Skeletal muscle cell (primary cell): ENCODE results near the gene CLASP1.
"Not testable (repeated sequence)": the region's sequence is repeated elsewhere in the genome, so short reads cannot be mapped to it uniquely, and the experiment has no call there.

Experiments used
- DNase-seq: peaks from one replicate; pipeline ENCODE4 v3.0.0-alpha.2; 2010; ENCODE audit warnings: low read depth
- H3K4me3 ChIP-seq: 2 replicates; pipeline ENCODE4 v1.5.1; 2011; ENCODE audit warnings: low read depth, mild to moderate bottlenecking, control low read depth, low read length, moderate library complexity

Gene CLASP1

DNA sequence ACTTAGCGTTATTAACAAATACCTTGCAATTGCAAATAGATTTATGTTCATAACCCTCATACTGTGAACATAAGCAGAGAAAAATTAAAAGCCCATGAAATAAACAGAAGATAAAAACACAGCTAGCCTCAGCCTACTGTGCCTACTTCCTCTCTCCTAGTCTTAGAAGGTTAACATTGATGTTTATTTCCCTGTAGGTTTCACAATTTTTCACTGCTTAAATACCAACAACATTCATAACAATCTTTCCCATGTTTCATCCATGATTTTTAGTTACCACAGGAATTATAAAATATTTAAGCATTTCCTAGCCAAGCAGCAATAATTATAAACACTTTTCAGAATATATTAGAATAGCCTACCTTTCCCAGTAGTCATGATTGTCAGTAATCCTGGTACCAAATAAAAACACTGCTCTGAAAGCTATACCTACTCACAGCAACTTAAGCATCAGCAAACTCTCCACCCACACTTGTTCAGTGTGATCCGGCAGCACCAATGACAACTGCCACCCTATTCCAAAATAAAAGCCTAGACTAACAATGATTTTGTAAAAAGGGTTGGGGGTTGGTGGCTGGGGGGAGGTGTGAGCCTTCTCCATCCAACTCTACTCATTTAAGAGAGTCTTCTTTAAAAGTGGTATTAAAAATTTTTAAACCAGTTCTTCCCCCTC is 159.2 kb downstream of the CLASP1 start:
- peak overlapping the region; percentile 30 for H3K4me3 ChIP-seq
- no peak for DNase-seq

DNA sequence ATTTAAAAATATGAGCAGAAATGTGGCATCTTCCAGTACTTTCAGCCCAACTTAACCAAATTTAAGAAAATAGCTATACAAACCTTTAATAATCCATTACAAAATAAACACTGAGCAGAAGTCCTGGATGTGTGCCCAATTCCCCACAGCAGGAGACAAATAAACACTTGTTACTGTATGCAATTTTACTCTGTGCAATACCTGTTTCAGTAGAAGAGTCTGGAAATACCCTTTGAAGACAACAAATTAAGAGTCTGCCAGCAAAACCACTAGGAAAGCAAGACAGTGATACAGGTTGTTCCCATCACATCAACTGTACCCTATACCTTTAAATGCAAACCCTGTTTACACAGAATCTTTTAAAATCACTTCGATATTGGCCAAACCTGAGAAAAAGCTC is 160.0 kb downstream of the CLASP1 start:
- H3K4me3 ChIP-seq, result peak overlapping the region; percentile 30
- no peak for DNase-seq

DNA sequence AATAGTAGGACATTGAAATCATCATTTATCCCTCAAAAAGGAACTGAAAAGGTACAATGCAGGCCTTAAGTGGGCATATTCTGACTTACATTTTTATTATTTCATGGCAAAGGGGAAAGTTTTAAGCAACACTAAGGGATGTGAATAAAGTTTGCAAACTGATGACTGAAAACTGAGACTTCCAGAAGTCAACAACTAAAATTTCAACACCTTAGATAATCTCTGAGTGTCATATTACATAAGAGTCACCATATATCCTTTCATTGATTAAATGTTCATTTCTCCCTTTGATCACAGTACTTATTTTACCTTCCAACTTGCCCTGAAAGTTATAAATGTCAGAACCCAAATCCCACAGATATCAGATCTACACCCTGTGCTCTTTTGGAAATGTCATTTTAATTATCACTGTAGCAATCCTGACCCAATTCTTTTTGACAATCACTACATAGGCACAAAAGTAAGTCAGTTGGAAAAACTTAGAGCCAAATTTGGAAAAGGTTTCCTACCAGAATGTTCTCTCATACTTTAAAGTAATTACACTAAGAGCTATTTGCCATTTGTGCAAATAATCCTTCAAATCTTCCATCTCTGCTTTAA is 163.0 kb downstream of the CLASP1 start:
- no peak for DNase-seq
- no peak overlapping the region for H3K4me3 ChIP-seq

DNA sequence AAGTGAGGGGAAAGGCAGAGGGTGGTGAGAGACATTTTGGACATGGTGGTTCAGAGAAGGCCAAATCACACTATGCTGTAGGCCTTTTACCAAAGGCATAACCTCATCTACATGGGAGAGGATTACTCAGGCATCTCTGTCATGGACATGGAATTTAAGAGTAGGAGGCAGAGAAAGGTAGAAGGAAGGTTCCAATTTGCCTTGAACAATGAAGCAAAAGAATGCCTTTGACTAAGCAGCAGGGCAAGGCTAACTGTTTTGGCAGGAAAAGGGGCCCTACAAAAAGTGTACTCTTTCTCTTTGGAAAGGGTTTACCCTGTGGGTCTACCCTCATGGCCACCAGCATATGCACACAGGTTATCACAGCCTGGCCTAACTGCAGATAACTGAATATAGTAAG is 164.2 kb downstream of the CLASP1 start:
- H3K4me3 ChIP-seq, result no peak overlapping the region
- peak; percentile 47 for DNase-seq

DNA sequence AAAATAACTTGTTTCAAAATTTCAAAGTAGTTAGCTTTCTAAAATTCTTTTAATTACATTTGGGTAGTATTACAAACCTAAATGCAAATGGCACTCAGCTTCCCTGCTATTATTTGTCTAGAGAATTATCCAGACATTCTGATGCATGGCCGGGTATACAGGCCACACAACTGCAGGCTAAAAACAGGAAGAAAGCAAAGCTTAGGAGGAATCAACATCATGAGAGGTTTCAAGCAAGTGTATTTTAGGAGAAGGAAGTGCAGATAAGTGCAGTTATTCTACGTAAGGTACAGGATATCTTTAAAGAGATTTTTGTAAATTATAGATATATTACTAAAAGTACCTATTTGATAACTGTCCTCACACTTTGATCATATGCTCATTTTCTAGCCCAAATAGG is 165.4 kb downstream of the CLASP1 start:
- DNase-seq, result no peak
- no peak overlapping the region for H3K4me3 ChIP-seq

DNA sequence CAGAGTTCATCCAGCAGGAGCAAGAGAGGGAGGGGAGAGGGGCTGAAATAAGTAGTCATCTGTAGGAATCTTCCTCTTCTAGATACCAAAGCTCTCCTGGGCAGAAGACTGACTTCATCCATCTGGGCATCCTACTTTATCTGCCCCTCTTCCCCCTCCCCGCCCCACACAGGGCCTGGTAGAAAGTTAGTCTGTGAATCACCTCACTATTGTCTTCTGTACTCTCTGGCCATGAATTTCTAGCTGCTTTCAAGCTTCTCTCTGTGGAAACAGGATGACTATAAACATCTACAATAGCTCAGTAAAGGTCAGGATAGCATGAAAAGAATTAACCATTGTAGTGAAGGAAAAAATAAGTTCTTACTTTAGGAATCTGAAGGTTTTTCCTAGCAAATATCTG is 166.2 kb downstream of the CLASP1 start:
- peak; percentile 33 for DNase-seq
- no peak overlapping the region for H3K4me3 ChIP-seq

DNA sequence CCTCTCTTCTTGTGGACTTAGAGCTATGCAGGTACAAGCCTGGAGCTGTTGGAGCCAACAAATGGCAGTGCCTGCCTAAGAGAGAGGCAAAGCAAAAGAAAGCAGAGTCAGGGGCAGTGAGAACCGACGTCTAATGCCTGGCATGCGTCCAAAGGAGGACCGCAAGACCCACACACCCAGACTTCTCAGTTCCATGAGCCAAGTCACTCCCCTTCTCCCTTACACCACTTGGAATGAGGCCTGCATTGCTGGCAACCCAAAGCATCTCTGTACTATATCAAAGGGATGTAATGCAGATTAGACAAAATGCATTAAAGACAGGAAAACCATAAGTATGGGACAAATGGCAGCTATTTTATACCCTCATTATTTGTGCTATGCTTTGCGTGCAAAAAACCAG is 168.4 kb downstream of the CLASP1 start:
- H3K4me3 ChIP-seq, result no peak overlapping the region
- peak; percentile 96 for DNase-seq

DNA sequence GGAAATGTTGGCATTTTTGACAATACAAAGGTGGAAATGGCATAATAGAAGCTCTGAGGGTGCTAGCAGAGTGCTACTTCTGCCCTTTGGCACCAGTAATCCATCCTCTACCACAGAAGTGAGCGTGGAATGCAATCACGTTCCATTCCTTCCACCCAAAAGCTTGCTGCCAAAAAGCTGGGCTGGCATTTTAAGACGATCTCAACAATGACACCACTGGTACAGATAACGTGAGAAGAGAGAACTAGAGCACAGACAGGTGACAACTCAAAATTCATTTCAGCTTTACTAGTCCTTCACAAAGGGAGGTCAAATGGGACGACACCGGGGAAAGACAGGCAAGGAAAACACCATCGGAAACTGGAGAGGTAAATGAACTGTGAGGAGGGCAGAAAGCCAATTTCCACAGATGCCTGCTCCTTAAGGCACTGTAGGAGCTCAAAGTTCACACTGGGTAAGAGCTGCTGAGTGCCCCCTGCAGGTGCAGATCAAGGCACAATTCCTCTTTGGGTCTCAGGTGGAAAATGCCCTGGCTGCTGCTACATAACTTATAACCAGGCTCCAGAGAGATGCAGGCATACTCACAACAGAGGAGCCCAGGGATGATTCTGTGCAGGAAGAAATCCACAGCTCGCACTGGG is 169.3 kb downstream of the CLASP1 start:
- no peak for DNase-seq
- H3K4me3 ChIP-seq, result no peak overlapping the region

DNA sequence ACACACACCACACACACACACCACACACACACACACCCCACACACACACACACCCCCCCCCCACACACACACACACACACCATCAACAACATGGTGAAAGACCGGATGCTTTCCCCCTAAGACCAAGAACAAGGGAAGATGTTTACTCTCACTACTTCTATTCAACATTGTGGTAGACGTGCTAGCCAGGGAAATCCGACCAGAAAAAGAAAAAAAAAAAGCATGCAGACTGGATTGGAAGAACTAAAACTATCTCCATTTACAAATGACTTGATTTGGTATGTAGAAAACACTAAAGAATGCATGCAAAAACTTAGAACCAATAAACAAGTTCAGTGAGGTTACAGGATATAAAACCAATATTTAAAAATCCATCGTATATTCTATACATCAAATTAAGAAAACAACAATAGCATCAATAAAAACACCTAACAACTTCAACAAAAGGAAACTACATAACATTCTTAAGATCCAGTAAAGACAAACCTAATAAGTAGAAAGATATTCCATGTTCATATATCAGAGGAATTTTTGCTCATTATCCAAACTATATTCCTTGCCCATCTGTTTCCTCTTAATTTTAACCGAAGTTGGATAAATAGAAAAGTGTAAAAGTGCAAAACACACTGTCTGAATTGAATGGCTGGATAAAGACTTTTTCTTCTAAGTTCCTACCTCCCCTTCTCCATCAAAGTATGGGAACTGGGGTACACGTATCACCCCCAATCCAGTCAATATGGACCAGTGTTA is 170.1 kb downstream of the CLASP1 start:
- no peak overlapping the region for H3K4me3 ChIP-seq
- DNase-seq, result no peak

DNA sequence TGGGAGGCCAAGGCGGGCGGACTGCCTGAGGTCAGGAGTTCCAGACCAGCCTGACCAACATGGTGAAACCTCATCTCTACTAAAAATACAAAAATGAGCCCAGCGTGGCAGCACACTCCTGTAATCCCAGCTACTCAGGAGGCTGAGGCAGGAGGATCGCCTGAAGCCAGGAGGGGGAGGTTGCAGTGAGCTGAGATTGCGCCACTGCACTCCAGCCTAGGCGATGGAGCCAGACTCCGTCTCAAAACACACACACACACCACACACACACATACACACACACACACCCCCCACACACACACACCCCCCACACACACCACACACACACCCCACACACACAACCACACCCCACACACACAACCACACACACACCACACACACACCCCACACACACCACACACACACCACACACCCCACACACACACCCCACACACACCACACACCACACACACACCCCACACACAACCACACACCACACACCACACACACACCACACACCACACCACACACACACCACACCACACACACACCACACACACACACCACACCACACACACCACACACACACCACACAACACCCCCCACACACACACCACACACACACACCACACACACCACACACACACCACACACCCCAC is 170.8 kb downstream of the CLASP1 start:
- not testable (repeated sequence) for DNase-seq, H3K4me3 ChIP-seq

DNA sequence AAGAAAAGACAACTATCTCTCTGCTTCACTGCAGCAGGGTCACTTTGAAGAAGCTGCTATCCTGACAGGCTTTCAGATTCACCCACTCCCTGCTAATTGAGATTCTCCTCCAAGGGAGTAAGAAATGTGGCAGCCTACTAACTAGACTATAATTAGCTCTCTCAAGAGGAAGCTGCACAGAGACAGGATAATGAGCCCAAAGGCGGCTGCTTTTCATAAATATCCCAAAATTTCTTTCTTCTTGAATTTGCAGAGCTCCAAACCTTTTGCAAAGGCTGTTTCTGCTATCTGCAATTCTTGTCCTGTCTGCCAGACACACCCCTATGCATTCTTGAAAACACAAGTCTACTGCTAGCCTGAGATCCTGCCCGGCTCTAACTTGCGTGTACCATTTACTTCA is 172.6 kb downstream of the CLASP1 start:
- no peak for DNase-seq
- no peak overlapping the region for H3K4me3 ChIP-seq

DNA sequence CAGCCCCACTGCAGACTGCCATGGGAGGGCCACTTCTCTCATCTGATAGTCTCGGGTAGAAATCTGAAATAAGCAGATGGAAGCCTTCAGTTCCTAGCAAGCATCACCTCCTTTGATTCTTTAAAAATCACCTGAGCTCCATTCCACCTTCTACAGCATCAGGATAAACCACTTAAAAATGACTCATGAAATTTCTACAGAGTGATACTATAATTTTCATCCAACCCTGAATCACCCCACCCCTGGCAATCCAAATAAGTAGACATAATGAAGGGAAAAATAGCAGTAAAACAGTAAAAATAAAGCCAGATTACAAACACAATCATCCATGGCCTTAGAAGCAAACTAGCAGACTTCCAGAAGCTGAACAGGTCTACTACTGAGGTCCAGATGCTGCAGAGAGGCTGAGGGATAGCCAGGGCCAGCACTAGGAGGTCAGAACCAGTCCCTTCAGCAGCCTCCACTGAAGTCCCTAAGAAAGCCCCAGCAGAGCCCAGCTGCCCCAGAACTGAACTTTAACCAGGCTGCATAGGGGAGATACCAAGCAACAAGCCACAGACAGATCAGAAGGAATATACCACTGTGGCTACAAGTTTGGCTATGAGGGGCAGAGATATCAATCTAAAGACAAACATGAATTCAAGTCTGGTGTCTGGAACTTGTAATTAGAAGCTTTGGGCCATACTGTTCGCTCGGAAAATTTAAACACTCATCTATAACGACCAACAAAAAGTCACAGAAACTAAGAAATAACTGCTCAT is 173.3 kb downstream of the CLASP1 start:
- H3K4me3 ChIP-seq, result no peak overlapping the region
- DNase-seq, result no peak

DNA sequence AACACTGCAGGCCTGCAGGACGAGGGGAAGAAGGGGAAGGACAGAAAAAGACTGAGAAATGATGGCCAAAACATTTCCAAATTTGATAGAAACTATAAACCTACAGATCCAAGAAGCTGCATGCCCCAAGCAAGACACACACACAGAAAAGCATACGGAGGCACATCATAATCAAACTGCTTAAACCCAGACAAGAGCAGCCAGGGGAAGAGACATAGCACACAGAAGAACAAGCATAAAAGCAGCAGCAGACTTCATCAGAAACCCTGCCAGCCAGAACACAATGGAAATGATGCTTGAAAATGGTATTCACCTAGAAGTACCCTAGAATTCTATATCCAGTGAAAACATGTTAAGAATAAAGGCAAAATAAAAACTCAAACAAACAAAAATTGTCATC is 175.8 kb downstream of the CLASP1 start:
- H3K4me3 ChIP-seq, result no peak overlapping the region
- no peak for DNase-seq

DNA sequence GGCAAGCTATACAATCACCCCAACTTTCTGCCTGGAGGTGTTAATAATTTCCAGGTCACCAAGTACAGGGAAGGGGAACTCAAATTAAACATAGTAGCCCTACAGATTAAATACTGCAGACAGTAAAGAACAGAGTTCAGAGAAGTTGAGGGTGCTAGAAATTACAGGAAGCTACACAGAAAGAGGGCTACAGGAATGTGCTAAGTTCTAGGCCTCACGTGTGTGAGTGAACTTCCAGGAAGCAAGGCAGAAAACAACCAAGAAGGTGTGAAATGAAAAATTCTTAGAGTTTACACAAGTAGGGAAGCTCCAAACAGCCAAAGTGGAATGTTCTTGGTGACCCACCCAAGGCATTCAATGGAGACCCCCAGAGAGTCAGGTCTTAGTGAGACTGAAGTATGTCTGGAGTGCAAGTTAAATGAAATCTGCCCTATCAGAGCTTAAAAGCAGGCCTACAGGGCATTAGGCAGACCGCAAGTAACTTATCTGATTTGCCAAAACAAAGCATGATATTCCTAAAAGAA is 176.7 kb downstream of the CLASP1 start:
- no peak for DNase-seq
- H3K4me3 ChIP-seq, result no peak overlapping the region

DNA sequence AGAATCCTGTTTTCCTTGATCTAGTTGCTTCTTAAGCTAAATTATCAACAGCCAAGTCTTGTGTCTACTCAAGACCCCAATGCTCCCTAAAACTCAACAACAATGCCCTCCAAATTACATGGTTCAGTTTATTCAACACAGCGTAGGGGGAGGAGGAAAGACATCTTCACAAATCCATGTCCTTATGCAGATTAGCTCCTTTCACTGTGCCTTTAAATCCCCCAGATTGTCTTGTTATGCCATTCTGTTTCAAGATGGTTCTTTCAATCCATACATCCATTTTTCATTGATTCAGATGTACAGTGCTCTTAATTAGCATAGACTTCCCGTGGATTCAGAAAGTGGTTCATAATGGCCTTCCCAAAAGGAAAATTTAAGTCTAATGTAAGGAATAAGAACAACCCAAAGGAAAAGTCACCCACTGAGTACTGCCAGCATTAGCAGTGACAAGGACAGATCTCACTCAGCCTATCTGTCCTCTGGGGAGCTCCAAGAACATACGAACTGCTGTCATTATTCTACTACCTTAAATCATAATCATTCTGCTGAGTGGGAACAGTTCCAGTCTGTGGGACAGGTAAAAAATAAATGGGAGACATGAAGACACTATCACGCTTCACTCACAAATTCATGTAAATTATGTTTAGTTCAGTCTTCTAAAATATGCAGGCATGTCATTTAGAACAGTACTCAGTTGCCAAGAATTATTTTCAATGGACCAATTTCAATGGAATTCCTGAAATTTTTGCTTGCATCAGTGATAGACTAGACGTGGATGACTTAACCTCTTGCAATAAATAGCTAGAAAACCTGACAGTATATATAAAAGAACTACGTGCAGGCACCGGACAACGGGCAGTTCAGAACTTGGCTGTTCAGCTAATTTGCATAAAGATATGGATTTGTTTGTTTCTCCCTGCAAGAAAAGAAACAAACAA is 177.5 kb downstream of the CLASP1 start:
- peak; percentile 26 for DNase-seq
- H3K4me3 ChIP-seq, result no peak overlapping the region

DNA sequence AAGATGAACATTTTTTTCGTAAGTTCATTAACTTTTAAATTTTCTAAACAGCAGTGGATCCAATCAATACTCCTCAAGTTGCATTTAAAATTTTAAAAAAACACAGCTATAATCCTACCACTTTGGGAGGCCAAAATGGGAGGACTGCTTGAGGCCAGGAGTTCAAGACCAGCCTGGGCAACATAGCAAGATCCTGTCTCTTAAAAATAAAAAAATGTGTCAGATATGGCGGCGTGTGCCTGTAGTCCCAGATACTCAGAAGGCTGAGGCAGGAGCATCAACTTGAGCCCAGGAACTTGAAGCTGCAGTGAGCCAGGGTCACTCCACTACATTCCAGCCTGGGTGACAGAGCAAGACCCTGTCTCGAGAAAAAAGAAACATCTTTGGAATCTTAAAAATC is 178.3 kb downstream of the CLASP1 start:
- no peak overlapping the region for H3K4me3 ChIP-seq
- DNase-seq, result no peak

DNA sequence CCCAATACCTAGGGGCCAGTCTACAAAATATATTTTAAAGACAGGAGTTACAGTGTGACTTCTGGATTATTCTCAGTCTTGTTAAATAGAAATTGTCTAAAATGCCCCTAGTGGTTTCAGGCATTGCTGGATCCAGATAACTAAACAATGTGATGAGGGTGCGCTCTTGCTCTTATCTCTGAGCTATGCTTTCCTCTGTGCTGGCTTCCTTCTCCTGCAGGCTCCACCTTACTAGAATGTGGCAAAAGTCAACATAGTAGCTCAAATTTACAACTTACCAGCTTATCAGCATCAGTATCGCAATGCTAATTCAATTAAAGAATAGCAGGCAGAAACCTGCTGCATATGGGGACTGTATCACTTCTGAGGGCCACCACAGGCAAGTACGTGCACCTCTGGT is 179.9 kb downstream of the CLASP1 start:
- H3K4me3 ChIP-seq, result no peak overlapping the region
- DNase-seq, result no peak

DNA sequence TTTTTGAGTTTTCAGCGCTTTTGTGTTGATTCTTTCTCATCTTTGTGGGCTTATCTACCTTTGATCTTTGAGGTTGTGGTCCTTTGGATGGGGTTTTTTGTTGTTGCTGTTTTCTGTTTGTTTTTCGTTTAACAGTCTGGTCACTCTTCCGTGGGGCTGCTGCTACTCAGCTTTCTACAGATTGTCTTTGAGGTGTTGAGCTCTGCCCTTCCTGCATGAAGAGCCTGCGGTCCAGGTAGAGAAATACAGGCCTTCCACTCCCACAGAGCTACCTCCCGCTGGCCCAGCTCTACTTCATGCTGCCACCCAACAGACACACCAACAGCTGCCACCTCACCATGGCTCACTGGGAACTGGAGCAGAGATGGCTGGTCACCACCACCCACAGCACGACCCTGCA is 180.3 kb downstream of the CLASP1 start:
- H3K4me3 ChIP-seq, result no peak overlapping the region
- no peak for DNase-seq
